Measurements from ENCODE around the gene ZDHHC12. TPM values are rescaled to one million over a fixed set of nuclear protein-coding genes. Genes with fewer than 3 reads are reported as not detected.

The ZDHHC12 gene
- polyA plus RNA-seq, 3 donors from 2014 or later = 63.7 to 76.6 (median 66.6) TPM

DNA sequence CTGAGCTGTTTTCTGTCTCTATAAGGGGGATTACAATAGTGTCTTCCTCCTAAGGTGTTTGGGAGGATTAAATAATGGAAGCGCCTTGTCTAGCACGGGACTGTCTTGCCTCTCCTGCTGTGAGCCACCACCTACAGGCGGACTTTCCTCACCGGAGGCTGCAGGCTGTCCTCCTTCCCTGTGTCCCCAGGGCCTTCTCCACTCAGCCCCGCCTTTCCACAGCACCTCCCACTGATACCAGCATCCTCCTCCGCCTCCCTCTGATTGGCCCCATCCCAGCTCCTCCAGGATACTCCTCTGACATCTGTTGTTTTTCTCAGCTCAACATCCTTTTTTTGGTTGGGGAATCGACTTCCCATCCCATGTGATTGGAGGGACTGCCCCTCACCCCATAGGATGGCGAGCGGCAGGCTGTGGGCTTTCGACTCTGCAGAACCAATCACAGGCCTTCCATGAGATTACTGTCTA lies 851 bp upstream of the ZDHHC12 start:
- Mint-ChIP-seq H3K4me3 (peak overlapping the region; percentile 93 to 94 (median 94)), H3K27ac (peak overlapping the region; percentile 85 to 94 (median 90)), H3K27me3 (ENCODE audit: low read depth in 3 of 3) (peaks cover 4 to 11% (median 8%) of the 10 kb centered on the region in 3 donors), H3K36me3 (no peaks in the 10 kb centered on the region), H3K4me1 (peaks cover 25 to 32% of the 10 kb centered on the region in 2 donors), H3K9me3 (no peaks in the 10 kb centered on the region)
- DNase-seq = no peak

DNA sequence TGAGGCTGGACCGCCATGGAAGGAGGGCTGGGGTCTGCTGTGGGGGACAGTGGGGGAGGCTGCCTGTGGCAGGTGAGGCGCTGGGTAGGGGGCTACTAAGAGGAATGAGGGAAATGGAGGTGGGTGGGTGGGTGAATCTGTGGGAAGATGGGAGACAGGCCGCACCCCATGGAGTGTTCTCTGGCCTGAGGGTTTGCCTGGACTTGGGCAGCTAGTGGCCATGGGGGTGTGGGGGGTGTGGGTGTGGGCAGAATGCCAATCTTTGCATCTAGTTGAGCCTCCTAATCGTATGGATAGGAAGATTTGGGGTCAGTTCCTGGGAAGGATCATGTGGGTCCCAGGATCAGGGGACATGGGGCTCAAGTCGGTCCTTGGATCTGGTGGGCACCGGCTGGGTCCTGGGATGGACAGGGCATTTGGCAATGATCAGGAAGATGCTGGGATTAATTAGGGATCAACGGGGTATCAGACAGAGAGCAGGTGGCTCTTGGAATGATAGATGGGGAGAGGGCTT lies 518 bp downstream of the ZDHHC12 start:
- Mint-ChIP-seq H3K9me3 (no peaks in the 10 kb centered on the region), H3K4me3 (peak overlapping the region; percentile 86 to 94 (median 93)), H3K4me1 (peaks cover 25 to 32% of the 10 kb centered on the region in 2 donors), H3K36me3 (no peaks in the 10 kb centered on the region), H3K27ac (peak overlapping the region; percentile 85 to 94 (median 90)), H3K27me3 (ENCODE audit: low read depth in 3 of 3) (peaks cover 4 to 11% (median 8%) of the 10 kb centered on the region in 3 donors)
- DNase-seq = no peak

DNA sequence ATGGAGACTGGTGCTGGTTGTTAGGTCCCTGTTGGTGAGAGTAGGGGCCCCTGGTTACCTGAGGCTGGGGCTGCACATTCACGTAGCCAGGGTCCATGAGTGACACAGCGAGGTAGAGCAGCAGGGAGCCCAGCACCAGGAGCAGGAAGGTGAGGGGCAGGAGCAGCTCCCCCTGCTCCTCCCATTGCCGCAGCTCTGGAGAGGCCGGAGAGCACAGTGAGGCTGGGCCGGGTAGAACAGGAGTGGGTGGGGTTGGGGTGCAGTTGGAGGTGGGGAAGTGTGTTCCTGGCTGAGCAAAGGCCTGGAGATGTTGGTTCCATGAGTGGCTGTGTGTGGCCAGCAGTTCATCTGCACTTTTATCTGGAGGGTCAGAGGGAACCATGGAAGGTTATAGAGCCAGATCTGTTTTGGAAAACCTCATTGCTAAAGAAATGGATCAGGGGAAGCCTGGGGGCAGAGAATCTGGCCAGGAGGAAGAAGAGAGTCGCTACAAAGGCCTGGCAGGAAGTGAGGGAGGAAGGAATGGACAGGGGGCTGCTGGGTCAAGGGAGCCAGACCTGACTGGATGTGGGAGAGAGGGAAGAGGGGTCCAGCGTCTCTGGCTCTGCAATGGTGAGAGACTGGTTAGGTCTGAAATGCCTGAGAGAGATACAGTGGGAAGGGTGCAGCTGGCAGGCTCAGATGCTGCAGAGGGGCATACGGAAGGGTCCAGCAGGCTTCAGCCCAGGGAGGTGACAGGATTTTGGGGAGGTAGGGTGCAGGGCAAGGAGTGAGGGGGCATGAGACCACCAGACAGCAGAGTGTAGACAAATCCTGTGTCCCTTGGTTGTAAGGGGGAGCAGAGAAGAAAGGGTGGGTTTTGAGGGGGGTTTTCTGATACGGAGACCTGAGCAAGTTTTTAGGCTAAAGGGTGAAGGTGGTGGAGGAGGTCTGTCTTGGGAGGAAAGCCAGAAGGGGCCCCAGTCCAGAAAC lies 1.3 kb downstream of the ZDHHC12 start:
- Mint-ChIP-seq H3K4me3 (peak overlapping the region; percentile 61 to 94 (median 93)), H3K27me3 (ENCODE audit: low read depth in 3 of 3) (peaks cover 4 to 11% (median 8%) of the 10 kb centered on the region in 3 donors), H3K9me3 (no peaks in the 10 kb centered on the region), H3K4me1 (peaks cover 25 to 32% of the 10 kb centered on the region in 2 donors), H3K27ac (peak overlapping the region; percentile 69 to 94 (median 87)), H3K36me3 (no peaks in the 10 kb centered on the region)
- DNase-seq = no peak

DNA sequence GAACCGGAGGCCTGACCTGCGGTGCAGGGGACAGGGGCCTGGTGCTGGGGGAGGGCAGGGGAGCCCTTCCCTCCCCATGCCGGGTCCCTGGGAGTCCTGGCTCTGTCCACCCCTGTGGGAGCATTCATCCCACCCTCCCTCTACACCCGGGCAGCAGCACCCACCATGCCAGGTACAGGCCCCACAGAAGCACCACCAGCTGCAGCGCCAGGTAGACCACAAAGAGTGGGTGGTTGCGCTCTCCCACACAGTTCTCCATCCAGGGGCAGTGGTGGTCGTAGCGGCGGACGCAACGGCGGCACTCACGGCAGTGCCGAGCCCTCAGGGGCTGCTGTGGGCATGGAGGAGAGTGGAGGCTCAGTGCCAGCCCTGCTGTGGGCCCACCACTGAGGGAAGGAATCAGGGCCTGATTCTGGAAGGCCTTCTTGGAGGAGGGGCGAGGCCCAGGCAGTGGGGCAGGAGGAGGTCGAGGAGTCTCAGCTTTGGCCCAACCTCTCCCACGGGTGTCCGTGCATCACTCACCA lies 2.4 kb downstream of the ZDHHC12 start:
- peaks cover 25 to 32% of the 10 kb centered on the region in 2 donors for H3K4me1 Mint-ChIP-seq
- H3K4me3 Mint-ChIP-seq = no peak overlapping the region
- H3K9me3 Mint-ChIP-seq = no peaks in the 10 kb centered on the region
- H3K36me3 Mint-ChIP-seq = no peaks in the 10 kb centered on the region
- peaks cover 4 to 11% (median 8%) of the 10 kb centered on the region in 3 donors for H3K27me3 Mint-ChIP-seq (ENCODE audit: low read depth in 3 of 3)
- no peak overlapping the region for H3K27ac Mint-ChIP-seq
- no peak for DNase-seq

DNA sequence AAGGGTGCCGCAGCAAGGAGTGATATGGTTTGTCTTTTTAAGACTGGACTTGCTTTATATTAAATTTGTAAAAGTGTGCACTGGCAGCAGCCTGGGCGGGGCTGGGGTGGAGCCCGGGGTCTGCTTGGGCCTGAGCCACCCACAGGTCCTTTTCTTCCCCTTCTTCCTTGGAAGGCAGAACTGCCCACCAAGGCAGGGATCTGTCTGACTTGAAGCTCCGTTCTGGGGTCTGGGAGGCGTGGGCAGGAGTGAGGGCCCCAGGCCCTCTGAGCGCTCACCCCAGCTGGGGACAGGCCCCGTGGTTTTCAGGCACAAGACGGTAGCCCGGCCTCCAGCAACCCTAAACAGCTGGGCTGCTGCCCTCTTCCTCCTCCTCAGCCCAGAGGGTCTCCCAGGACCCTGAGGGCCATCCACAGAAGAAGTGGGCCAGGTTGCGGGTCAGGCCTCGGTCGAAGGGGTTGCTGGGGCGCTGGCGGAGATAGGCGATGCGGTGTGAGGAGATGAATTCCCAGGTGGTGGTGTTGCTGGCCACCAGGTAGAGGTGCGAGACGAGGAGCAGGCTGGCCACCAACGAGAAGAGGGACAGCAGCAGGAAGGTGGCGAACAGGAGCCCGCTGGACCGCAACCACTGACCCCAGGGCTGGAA lies 3.0 kb downstream of the ZDHHC12 start:
- Mint-ChIP-seq H3K27ac (peak overlapping the region in 2 of 6 donors; percentile 68 to 69), H3K27me3 (ENCODE audit: low read depth in 3 of 3) (peaks cover 4 to 11% (median 8%) of the 10 kb centered on the region in 3 donors), H3K4me3 (no peak overlapping the region), H3K9me3 (no peaks in the 10 kb centered on the region), H3K4me1 (peaks cover 24 to 31% of the 10 kb centered on the region in 2 donors), H3K36me3 (no peaks in the 10 kb centered on the region)
- DNase-seq = no peak

DNA sequence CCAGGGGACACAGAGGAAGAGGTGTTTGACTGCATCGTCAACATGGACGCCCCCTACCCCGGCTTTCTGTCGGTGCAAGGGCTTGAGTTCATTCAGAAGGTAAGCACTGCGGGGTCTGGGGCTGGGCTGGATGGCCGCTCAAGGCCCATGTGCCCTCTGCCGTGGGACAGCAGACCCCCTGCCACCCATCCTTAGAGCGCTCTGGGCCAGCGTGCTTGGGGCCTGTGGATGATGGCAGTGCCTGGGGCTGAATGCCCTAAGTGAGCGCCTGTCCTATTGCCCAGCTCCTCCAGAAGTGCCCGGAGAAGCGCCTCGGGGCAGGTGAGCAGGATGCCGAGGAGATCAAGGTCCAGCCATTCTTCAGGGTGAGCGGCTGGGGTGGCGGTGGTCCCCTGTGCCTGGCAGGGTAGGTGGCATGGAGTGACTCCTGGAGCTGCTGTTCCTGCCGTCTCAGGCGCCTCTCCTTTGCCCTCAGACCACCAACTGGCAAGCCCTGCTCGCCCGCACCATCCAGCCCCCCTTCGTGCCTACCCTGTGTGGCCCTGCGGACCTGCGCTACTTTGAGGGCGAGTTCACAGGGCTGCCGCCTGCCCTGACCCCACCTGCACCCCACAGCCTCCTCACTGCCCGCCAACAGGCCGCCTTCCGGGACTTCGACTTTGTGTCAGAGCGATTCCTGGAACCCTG lies 3.9 kb downstream of the ZDHHC12 start:
- no peak overlapping the region for H3K27ac Mint-ChIP-seq
- H3K27me3 Mint-ChIP-seq (ENCODE audit: low read depth in 3 of 3) = peaks cover 4 to 11% (median 8%) of the 10 kb centered on the region in 3 donors
- DNase-seq = no peak
- H3K4me3 Mint-ChIP-seq = no peak overlapping the region
- H3K4me1 Mint-ChIP-seq = peaks cover 21 to 22% of the 10 kb centered on the region in 2 donors
- no peaks in the 10 kb centered on the region for H3K9me3 Mint-ChIP-seq
- H3K36me3 Mint-ChIP-seq = no peaks in the 10 kb centered on the region

DNA sequence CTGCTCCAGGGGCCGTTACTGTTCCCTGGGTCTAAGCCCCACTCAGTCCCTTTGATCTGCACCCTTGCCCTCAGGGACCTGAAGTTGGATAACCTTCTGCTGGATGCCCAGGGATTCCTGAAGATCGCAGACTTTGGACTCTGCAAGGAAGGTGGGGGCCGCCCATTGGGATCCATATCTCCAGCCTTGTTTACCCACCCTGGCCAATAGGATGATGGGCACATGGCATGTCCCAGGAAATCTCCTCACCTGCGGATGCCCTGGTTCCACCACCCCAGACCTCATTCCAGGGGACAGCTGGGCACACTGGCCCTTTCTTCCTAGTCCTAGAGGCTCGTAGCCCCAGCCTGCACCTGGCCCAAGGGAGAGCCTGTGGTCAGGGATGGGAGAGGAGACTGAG lies 5.5 kb downstream of the ZDHHC12 start:
- no peaks in the 10 kb centered on the region for H3K27me3 Mint-ChIP-seq (ENCODE audit: low read depth in 3 of 3)
- no peak overlapping the region for H3K27ac Mint-ChIP-seq
- no peaks in the 10 kb centered on the region for H3K36me3 Mint-ChIP-seq
- DNase-seq = no peak
- H3K4me3 Mint-ChIP-seq = no peak overlapping the region
- no peaks in the 10 kb centered on the region for H3K9me3 Mint-ChIP-seq
- peaks cover 8 to 9% of the 10 kb centered on the region in 2 donors for H3K4me1 Mint-ChIP-seq

DNA sequence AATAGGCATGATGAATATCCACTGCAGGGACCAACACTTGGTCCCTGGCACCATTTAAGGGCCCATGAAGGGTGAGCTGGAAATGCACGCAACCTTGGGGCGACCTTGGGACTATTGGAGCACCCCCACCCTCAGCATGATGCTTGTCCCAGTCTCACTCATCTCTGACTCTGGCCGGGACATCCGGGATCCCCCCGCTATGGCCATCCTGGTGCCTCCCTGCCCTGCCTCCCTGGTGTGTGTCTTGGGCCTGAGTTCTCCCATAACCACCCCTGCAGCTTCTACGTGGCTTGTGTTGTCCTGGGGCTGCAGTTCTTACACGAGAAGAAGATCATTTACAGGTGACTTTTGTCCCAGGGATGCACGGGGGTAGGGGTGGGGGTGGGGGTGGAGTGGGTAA lies 5.9 kb downstream of the ZDHHC12 start:
- Mint-ChIP-seq H3K27ac (no peak overlapping the region), H3K4me1 (peaks cover 4 to 5% of the 10 kb centered on the region in 2 donors), H3K4me3 (no peak overlapping the region), H3K36me3 (no peaks in the 10 kb centered on the region), H3K27me3 (ENCODE audit: low read depth in 3 of 3) (no peaks in the 10 kb centered on the region), H3K9me3 (no peaks in the 10 kb centered on the region)
- DNase-seq = no peak

DNA sequence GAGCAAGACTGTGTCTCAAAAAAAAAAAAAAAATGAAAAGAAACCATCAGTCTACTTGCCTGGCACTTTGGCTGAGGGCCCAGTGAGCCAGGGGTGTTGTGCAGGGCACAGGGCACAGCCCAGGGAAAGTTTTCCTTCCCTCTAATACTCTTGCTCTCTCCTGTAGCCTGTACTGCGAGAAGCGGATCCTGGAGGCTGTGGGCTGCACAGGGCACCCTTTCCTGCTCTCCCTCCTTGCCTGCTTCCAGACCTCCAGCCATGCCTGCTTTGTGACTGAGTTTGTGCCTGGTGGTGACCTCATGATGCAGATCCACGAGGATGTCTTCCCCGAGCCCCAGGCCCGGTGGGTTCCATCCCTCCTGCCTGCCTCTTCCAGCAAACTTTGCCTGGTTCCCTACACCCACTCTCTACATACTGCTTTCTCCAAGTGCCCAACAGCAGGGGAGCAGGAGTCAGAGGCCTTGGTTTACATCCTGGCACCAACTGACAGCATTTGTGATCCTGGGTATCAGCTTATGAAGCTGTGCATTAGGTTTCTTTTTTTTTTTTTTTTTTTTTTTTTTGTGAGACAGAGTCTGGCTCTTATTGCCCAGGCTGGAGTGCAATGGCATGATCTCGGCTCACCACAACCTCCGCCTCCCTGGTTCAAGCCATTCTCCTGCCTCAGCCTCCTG lies 7.2 kb downstream of the ZDHHC12 start:
- no peak for DNase-seq
- Mint-ChIP-seq H3K27me3 (ENCODE audit: low read depth in 3 of 3) (peaks cover 0 to under 1% (median 0%) of the 10 kb centered on the region in 3 donors), H3K4me3 (no peak overlapping the region), H3K36me3 (no peaks in the 10 kb centered on the region), H3K4me1 (no peaks in the 10 kb centered on the region), H3K9me3 (no peaks in the 10 kb centered on the region), H3K27ac (no peak overlapping the region)

DNA sequence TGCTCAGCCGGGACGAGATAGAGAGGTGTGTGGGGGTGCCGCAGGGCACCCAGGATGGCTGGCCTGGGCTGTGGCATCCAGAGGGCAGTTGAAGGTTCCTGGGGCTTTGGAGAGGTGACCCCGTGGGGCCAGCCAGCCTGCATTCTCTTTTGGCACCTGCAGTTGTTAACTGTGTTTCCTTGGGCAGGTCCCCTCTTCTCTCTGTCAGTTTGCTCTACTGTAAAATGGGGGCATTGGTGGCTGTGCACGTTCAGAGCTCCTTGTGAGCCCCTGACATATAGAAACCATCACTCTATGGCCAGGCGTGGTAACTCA lies 8.5 kb downstream of the ZDHHC12 start:
- Mint-ChIP-seq H3K9me3 (no peaks in the 10 kb centered on the region), H3K36me3 (no peaks in the 10 kb centered on the region), H3K27ac (no peak overlapping the region), H3K4me3 (no peak overlapping the region), H3K4me1 (no peaks in the 10 kb centered on the region), H3K27me3 (ENCODE audit: low read depth in 3 of 3) (peaks cover 0 to 2% (median 0%) of the 10 kb centered on the region in 3 donors)
- DNase-seq = no peak

DNA sequence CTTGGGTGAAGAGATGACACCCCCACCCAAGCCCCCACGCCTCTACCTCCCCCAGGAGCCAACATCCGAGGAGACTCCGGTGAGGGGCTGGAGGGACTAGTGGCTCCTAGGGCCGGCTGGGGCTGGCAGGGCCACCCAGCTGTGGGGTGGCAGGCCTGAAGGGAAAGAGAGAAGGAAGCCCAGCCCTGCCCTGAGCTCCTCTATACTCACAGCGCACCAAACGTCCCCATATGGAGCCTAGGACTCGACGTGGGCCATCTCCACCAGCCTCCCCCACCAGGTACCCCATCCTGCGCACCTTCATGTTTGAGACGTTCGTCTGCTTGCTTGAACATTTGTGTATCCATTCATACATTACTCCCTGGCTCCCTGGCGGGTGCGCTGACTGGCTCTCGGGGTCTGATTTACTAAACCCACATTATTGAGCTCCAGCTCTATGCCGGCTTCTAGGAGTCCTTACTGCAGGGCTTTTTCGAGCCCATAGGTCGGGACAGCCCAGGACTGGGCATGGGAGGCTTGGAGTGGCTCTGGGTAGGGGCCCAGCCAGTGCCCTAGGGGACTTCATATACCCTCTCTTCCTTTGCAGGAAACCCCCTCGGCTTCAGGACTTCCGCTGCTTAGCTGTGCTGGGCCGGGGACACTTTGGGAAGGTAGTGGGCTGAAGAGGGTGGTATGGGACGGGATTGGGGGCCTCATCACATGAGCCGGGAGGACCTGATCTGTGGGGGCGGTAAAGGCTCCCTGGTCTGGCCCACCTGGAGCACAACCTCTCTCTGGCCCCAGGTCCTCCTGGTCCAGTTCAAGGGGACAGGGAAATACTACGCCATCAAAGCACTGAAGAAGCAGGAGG lies 9.1 kb downstream of the ZDHHC12 start:
- no peaks in the 10 kb centered on the region for H3K4me1 Mint-ChIP-seq
- no peak overlapping the region for H3K4me3 Mint-ChIP-seq
- peaks cover 0 to 3% (median 2%) of the 10 kb centered on the region in 3 donors for H3K27me3 Mint-ChIP-seq (ENCODE audit: low read depth in 3 of 3)
- no peaks in the 10 kb centered on the region for H3K36me3 Mint-ChIP-seq
- no peak for DNase-seq
- no peaks in the 10 kb centered on the region for H3K9me3 Mint-ChIP-seq
- no peak overlapping the region for H3K27ac Mint-ChIP-seq

DNA sequence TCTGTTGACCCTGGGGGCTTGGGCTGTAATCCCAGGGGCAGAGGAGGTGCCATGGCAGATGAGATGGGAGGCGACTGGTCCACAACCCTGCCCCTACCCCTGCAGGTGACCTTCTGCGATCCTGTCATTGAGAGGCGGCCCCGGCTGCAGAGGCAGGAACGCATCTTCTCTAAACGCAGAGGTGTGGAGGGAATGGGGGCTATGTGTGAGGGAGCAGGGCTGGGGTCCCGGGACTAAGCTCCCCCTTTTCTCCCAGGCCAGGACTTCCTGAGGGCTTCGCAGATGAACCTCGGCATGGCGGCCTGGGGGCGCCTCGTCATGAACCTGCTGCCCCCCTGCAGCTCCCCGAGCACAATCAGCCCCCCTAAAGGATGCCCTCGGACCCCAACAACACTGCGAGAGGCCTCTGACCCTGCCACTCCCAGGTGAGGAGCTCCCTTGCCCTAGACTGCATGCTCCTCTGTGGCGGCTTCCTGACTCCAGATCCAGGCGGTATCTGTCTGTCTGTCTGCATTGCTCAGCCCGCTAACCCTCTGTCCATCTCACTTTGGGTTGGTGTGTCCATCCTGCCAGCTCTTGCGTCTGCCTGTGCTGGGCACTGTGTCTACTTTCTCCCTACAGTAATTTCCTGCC lies 9.9 kb downstream of the ZDHHC12 start:
- no peak for DNase-seq
- Mint-ChIP-seq H3K4me1 (no peaks in the 10 kb centered on the region), H3K4me3 (no peak overlapping the region), H3K9me3 (no peaks in the 10 kb centered on the region), H3K27me3 (ENCODE audit: low read depth in 3 of 3) (peaks cover 0 to 3% (median 2%) of the 10 kb centered on the region in 3 donors), H3K27ac (no peak overlapping the region), H3K36me3 (no peaks in the 10 kb centered on the region)
